Measurements from ENCODE around the gene TBL1X.
"Not testable (repeated sequence)": the region's sequence is repeated elsewhere in the genome, so short reads cannot be mapped to it uniquely, and the experiment has no call there.

Gene TBL1X

DNA sequence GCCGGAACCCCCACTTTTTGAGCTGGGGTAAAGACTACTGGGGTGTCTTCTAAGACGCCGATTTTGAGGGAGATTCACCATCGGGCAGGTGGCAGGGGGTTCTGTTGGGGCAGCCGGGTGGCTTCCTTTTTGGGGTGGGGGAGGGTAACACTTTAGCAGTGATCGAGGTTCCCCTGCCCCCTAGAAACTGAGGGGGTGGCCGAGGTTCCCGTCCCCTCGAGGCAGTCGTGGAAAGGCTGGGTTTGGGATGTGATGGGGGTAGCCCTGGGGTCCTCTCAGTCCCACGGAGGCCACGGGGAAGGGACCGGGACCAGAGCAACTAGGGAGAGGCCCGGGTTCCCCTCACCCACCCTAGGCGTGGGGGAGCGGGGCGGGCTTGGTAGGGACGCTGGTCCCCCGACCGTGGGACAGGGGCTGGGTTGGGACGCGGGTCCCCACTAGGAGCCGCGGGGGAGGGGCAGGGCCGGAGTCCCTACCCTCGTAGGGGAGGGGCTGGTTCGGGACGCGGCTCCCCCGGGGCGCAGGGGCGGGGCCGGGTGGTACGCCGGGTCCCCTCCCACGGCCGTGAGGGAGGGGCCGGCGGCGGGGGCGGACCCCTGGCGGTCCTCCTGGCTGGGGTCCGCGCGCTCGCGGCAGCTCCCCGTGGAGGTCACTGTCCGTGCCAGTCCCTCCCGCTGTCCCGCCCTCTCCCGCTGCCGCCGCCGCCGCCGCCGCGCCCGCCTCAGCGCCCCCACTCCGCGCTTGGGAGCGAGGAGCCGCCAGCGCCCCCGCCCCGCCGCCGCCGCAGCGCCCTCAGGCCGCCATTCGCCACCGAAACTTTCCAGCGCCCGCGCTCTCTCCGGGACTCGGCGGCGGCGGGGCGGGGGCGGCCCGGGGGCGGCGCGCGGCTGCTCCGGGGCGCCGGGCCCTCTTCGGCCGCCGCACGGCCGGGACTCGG is at the start of gene TBL1X:
Gene TBL1X (plus strand): TSS at position 624 of the 937 bp plus-strand sequence. CDS start 188,529 bp downstream, outside the sequence.
- DNase-seq: no peak

DNA sequence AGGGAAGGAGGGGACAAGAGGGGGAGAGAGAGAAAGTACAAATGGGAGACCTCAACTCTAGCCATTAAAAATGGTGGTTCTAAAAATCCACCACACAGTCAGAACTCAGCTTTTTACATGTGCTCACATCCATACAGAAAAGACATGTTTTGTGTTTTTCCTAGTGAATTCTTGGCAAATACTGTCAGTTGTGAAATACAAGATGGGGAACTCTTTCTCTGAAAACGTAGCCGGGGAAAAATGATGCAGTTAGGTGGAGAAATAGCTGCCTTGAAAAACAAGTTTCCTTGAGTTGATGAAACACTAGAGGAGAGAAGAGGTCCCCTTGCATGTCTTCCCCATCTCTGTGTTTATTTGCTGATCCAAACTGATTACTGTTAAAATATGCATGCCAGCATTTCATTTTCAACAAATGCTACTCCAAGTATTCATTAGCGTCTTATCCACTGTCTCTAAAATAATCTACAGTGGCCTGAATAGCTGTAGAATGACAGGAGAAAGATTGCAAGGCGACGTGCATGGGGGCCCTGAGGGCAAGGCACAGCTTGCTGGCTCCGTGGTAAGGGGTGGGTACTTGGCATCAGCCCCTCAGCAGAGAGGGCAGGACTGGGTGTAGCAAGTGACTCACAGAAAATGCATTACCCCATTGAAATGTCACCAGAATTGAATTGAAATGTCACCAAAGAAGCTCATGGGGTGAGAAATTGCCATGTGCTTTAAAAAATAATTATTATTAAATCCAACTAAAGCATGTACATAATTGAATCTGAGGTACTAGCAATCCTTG is 48.1 kb upstream of the TBL1X start:
- no peak for DNase-seq

DNA sequence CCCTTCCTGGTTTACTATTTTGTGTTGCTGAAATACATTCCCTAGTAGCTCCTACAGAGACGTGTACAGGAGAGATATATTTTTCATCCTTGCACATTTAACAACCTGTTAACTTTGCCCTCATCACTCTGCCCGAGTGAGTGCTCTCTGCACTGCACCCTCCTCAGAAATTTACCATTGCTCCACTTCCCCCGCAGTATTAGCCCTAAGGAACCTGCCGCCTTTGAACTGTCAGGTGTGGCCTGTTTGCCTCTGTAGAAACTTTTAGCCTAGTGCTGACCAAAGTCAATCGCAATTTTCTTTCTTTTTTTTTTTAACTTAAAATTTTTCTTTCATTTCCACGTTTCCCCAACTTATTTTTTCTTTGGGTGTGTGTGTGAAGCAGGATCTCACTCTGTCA is 46.6 kb upstream of the TBL1X start:
- no peak for DNase-seq

DNA sequence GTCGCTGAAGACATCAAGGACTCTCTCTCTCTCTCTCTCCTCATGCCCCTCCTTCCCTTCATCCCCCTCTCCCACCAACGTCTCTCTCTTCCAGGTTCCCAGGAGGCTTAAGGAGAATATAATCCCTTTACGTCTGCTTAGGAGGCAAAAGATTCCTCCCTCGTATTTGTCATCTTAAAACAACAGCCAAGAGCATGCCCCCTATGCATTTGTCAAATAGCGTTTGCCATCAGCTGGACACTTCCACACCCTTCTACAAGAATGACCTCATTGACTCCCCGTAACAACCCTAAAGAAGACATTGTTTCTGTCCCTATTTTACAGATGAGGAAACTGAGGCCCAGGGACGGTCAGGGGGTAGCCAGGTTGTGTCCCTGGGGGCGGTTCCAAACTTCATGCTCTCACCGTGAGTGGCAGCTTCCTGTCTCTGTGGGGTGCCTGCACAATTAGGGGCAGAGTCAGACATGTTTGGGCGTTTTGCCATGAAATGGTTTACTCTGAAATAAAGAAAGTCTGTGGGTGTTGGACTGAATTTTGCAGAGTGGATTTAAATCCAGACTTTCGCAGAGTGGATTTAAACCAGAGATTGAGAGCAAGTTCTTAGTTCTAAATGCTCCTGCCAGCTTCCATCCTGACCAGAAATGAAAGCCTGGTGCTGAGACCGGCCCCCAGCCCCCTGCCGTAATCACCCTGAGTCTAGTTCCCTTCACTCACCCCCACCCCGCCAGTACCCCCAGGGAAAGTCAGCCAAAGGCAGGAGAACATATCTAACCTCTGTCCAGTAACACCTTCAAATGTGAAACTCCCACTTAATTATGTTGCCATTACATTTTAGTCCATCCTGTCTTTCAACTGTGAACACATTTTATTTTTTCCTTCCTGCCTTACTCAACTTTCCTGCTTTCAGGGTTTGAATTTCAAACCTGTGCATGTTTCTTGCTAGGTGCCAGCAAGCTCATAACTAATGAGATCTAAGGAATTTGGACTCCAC is 44.3 kb upstream of the TBL1X start:
- no peak for DNase-seq

DNA sequence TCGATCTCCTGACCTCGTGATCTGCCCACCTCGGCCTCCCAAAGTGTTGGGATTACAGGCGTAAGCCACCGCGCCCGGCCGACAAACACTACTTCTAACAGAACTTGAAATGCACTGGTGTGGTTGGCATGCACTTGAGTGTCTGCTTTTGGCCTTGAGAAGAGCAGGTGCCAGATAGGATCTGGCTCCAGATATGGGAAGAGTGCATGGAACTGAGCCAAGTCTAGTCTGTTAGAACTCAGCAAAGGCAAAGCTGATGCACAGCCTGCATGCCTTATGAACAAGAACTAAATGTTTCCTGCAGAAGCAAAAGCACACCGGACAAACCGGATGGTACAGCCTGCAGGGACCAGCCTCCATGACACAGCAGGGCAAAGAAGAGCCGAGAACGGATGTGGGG is 35.1 kb upstream of the TBL1X start:
- peak; percentile 64 for DNase-seq

DNA sequence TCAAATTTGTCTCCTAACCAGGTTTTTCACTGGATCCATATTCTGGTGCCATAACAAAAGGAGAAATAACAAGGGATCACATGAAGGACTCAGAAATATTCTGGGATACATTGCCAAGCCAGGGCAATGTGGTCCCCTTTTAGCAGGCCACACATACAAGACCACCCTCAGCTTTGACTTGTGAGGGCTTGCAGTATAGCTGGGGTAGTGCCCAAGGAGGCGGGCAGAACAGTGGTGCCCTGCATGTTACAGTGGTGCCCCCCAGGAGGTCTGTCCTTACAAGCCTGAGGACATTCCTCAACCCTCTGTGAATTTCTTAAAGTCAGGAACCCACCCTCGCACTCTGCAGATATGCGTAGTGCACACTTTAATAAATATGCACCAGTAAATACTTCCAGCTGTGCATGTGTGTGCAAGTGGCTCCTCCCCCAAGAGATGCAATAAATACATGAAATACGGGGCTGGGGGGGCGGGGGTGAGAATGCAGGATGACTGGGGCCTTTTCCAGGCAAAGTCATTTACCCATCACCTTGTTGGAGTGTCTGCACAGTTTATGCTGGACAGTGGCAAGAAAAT is 34.4 kb upstream of the TBL1X start:
- DNase-seq: no peak

DNA sequence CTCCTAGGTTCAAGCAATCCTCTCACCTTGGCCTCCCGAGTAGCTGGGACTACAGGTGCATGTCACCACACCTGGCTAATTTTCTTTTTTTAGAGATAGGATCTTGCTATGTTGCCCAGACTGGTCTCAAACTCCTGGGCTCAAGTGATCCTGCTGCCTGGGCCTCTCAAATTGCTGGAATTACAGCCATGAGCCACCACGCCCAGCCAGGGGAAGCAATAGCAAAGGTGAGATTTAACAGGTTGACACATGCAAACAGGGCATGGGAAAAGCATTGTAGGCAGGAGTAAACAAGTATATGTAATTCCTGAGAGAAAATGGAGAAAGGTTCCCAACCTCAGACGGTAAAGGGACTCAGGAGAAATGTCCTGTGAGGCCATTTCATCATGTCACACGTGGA is 33.6 kb upstream of the TBL1X start:
- DNase-seq: no peak

DNA sequence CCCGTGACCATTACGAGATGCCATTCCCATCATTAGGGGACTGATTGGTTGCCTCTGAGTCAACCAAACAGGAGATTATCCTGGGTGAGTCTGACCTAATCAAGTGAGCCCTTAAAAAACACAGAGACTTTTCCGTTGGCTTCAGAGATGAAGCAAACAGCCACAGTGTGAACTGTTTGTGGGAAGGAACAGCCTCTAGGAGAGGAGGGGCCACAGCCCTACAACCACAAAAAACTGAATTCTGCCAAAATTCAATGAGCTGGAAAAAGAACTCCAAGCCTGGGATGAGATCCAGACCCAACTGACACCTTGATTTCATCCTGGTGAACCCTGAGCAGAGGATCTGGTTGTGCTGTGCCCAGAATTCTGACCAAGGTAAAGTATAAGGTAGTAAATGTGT is 31.3 kb upstream of the TBL1X start:
- DNase-seq: no peak

DNA sequence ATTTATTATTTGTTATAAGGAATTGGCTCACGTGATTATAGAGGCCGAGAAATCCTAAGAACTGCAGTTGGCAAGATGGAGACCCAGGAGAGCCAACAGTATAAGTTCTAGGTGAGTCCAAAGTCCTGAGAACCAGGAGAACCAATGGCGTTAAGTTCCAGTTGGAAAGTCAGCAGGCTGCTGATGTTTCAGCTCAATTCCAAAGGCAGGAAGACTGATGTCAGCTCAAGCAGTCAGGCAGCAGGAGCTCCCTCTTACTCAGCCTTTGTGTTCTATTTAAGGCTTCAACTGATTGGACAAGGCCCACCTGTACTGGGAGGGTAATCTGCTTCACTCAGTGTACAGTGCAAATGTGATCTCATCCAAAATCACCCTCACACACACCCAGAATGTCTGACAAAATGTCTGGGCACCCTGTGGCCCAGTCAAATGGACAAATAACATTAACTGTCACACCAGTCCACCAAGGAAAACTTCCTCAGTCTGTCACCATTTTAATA is 30.8 kb upstream of the TBL1X start:
- DNase-seq: no peak

DNA sequence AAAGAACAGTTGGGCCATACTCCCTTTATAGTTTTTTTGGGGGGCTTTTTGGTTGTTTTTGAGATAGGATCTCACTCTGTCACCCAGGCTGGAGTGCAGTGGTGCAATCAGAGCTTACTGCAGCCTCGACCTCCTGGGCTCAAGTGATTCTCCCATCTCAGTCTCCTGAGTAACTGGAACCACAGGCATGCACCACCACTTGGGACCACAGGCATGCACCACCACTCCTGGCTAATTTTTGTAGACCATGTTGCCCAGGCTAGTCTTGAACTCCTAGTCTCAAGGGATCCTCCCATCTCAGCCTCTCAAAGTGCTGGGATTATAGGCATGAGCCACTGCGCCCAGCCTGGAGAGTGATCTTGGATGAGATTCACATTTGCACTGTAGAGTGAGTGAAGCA is 29.8 kb upstream of the TBL1X start:
- not testable (repeated sequence) for DNase-seq

DNA sequence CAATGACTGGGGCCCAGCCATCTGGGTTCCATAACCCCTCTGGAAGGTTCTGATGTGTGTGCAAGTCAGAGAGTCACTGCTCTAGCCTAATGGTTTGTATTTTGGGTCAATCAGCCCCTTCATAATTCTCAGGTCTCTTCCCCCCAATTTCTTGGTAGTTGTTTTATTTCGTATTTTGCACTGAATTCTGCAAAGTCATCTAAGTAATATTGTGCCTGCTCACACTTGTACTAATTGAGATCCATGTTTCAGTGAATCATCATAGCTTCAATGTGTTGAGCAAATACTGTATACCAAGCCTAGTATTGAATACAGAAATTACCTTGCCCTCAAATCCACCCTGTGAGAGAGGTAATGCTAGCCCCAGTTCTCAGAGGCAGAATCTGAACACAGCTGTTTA is 28.0 kb upstream of the TBL1X start:
- no peak for DNase-seq

DNA sequence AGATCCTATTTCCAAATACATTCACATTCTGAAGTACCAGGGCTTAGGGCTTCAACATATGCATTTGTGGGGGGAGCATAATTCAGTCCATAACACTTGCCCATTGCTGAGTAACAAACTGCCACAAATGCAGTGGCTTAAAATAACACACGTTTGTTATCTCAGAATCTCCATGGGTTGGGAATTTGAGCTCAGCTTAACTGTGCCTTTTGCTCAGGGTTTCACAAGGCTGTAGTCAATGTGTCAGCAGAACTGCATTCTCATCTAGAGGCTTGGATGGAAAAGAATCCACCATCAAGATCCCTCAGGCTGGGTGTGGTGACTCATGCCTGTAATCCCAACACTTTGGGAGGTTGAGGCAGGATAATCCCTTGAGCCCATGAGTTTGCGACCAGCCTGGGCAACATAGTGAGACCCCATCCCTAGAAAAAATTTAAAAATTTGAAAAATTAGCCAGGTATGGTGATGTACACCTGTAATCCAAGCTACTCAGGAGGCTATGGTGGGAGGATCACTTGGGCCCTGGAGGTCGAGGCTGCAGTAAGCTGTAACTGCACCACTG is 25.8 kb upstream of the TBL1X start:
- DNase-seq: no peak

DNA sequence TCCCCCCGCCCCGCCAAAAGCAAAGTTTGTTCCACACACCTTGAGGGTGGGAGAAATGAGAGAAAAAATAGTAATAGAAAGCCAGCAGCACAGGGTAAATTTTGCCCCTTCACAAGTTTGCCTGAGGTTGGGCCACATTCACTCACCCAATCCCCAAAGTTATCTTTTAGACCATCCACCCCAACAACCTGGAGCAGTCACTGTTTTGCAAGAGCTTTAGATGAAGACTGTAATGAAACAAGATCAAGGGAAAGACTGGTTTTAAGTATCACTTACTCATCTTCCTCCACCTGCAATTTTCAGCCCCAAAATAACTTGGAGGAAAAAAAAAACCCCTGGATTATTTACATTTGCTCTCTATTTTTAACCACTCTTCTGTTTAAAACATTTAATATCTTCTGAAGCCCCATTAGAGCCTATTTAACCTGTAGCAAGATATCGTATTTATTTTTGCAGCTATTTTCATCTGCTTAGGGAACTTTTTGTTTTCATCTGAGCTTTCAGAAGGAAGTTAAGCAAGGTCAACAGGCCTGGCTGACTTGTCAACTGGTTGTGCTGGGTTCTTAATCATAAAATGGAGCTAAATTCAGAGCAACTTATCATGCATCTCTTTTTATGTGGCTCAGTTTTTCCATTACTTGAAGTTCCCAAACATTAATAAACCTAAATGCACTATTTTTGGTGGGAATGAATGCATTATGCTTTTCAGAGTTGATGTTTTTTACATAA is 24.6 kb upstream of the TBL1X start:
- DNase-seq: no peak

DNA sequence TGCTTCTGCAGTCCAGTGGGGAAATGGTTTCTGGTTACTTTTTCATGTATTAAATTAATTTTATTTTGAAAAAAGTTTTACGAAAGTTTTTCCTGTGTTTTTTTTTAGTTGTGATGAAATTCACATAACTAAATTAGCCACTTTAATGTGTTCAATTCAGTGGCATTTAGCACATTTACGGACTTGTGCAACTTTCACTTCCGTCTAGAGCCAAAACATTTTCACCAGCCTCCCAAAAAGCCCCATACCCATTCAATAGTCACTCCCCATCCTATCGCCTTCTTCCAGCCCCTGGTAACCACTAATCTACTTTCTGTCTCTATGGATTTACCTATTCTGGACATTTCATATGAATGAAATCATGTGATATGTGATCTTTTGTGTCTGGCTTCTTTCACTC is 22.8 kb upstream of the TBL1X start:
- no peak for DNase-seq

DNA sequence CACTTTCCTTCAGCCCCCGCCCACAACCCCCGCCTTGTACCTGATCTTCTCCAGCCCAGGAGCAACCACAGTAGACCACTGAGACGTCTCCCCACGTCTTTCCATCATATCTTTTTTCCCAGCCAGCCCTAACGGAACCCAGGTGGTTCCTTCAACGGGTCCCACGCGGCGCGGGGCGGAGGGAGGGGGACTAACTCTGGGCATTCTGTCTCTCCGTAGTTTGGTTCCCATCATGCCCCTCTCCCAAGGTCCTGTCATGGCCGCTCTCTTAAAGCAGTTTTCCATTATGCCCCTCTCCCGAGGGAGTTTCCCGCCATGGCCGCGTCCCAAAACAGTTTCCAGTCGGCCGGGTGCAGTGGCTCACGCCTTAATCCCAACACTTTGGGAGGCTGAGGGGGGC is 21.5 kb upstream of the TBL1X start:
- no peak for DNase-seq

DNA sequence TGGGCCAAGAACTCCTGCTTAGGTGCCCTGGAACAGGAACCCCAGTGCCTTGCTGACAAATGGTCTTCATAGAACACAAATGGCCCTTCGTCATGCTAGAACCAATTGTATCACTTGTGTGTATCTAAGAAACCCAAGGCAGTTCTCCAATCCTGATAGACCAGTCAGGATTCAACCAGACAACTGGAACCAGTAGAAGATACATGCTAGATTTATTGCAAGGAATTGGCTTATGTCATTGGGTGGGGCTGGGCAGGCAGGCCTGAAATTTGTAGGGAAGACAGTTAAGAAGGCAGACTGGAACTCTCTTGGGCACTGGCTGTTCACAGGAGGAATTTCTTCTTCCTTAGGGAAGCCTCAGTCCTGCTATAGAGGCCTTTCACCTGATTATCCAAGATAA is 17.0 kb upstream of the TBL1X start:
- no peak for DNase-seq

DNA sequence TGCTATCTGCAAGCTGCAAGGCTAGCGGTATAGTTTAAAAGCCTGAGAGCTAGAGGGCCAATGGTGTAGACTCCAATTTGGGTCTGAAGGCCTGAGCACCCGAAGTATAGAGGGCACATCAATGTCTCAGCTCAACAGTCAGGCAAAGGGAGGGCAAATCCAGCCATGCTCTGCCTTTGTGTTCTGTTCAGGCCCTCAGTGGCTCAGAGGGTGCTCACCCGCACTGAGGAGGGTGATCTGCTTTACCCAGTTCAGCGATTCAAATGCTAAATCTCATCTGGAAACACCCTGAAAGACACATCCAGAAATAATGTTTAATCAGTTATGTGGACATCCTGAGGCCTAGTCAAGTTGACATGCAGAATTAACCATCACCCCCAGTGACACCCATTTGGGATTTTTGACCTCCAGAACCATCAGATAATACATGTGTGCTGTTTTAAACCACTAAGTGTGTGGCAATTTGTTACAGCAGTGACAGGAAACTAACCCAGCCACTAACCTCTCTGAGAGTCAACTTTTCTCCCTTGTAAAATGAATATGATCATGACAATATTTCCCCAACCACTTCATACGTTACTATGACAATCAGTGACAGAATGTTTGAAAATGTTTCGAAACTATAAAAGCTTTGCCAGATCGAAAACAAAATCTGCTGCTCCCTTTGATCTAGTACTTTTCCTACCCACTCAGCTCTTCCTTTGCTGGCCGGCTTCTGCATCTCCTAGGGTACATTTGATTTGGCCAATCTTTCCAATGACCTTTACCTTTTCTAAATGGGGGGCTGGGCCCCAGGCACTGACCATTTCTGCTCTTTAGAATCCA is 8.4 kb upstream of the TBL1X start:
- no peak for DNase-seq

DNA sequence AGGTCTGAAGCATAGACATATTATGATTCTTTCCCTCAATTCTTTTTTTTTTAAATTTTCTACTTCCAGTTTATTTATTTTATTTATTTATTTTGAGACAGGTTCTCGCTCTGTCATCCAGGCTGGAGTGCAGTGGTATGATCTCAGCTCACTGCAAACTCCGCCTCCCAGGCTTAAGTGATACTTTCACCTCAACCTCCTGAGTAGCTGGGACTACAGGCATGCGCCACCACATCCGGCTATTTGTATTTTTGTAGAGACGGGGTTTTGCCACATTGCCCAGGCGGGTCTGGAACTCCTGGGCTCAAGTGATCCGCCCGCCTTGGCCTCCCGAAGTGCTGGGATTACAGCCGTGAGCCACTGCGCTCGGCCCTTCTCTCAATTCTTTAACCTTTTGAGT is 6.8 kb upstream of the TBL1X start:
- DNase-seq: not testable (repeated sequence)

DNA sequence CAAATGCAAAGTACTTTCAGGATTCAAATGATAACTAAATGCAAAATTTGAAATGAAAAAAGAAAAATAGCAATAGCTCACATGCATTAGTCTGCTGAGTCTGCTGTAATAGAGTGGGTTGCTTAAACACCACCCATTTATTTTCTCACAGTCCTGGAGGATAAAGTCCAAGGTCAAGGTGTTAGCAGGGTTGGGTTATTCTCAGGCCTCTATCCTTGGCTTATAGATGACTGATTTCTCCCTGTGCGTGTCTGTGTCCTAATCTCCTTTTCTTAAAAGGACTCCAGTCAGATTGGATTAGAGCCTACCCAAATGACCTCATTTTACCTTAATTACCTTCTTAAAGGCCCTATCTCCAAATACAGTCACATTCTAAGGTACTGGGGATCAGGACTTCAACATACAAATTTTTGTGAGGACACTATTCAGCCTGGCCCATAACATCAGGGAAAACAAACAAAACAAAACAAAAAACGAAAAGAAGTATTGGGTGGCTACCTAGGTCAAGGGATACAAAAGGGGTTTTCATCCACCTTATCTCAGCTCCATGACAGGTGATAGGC is 6.3 kb upstream of the TBL1X start:
- DNase-seq: no peak

DNA sequence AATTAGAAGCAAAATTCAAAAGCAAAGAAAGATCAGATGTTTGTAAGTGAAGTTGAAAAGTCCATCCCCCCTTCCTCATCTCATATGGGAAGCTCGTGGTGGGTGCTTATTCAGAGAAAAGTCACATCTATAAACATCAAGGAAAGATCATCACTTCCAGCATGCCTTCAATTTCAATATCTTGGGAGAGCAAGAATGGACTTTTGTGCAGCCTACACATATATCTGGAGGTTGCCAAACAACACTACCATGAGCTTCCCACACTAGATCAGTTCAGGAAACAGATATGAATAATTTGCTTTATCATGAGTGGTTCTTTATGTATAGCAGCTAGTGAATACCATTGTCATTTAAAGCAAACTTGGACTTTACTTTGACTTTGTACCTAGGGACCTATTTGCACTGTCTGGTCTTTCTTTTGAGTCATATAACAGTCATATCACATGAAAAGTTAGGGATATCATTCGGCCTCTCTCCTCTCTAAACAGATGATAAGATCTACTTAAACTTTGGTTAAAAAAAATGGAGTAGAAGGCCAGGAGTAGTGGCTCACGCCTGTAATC is 5.6 kb upstream of the TBL1X start:
- DNase-seq: no peak

Data from NCI-H187 treated with DMSO at 0.1 percent for 48 hours (cell line).